ENCODE measurements around the gene AQR. TPM values are rescaled to one million over a fixed set of nuclear protein-coding genes. Genes with fewer than 3 reads are reported as not detected.

Gene AQR
- polyA plus RNA-seq, 1 donor from 2014 or later: 22.4 TPM

- Histone ChIP-seq H4K20me1 (ENCODE audit: insufficient read depth) (no peaks in the 10 kb centered on the region), H3K27me3 (ENCODE audit: insufficient read depth, low read depth, low read length) (no peaks in the 10 kb centered on the region), H3K36me3 (ENCODE audit: insufficient read depth, low read length) (no peaks in the 10 kb centered on the region), H3F3A (ENCODE audit: insufficient read depth, low read length, poor library complexity, severe bottlenecking) (no peaks in the 10 kb centered on the region), H2AFZ (ENCODE audit: low read depth, low read length) (no peak overlapping the region), H3K9ac (ENCODE audit: low read length) (no peak overlapping the region), H3K9me3 (ENCODE audit: low read length) (no peaks in the 10 kb centered on the region), H3K9me2 (ENCODE audit: insufficient read depth, low read length) (no peaks in the 10 kb centered on the region), H3K27ac (ENCODE audit: low read length) (no peak overlapping the region), H3K4me3 (ENCODE audit: low read length) (no peak overlapping the region), H3K79me2 (replicated peaks; ENCODE audit: insufficient read depth, low read length) (no peaks in the 10 kb centered on the region), H3K4me2 (ENCODE audit: low read length) (no peak overlapping the region)
- TF ChIP-seq MXI1 (conservative IDR thresholded peaks at IDR 0.05; ENCODE audit: poor library complexity, severe bottlenecking): no peak
- TF ChIP-seq, protein P1, sequence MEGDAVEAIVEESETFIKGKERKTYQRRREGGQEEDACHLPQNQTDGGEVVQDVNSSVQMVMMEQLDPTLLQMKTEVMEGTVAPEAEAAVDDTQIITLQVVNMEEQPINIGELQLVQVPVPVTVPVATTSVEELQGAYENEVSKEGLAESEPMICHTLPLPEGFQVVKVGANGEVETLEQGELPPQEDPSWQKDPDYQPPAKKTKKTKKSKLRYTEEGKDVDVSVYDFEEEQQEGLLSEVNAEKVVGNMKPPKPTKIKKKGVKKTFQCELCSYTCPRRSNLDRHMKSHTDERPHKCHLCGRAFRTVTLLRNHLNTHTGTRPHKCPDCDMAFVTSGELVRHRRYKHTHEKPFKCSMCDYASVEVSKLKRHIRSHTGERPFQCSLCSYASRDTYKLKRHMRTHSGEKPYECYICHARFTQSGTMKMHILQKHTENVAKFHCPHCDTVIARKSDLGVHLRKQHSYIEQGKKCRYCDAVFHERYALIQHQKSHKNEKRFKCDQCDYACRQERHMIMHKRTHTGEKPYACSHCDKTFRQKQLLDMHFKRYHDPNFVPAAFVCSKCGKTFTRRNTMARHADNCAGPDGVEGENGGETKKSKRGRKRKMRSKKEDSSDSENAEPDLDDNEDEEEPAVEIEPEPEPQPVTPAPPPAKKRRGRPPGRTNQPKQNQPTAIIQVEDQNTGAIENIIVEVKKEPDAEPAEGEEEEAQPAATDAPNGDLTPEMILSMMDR (IDR thresholded peaks at IDR 0.05; ENCODE audit: poor library complexity, severe bottlenecking): no peak
- no peak for TF ChIP-seq TAF1 (IDR thresholded peaks at IDR 0.05; ENCODE audit: low read depth)
- TF ChIP-seq SMC3 (conservative IDR thresholded peaks at IDR 0.05; ENCODE audit: poor library complexity): no peak
- TF ChIP-seq, protein P2, sequence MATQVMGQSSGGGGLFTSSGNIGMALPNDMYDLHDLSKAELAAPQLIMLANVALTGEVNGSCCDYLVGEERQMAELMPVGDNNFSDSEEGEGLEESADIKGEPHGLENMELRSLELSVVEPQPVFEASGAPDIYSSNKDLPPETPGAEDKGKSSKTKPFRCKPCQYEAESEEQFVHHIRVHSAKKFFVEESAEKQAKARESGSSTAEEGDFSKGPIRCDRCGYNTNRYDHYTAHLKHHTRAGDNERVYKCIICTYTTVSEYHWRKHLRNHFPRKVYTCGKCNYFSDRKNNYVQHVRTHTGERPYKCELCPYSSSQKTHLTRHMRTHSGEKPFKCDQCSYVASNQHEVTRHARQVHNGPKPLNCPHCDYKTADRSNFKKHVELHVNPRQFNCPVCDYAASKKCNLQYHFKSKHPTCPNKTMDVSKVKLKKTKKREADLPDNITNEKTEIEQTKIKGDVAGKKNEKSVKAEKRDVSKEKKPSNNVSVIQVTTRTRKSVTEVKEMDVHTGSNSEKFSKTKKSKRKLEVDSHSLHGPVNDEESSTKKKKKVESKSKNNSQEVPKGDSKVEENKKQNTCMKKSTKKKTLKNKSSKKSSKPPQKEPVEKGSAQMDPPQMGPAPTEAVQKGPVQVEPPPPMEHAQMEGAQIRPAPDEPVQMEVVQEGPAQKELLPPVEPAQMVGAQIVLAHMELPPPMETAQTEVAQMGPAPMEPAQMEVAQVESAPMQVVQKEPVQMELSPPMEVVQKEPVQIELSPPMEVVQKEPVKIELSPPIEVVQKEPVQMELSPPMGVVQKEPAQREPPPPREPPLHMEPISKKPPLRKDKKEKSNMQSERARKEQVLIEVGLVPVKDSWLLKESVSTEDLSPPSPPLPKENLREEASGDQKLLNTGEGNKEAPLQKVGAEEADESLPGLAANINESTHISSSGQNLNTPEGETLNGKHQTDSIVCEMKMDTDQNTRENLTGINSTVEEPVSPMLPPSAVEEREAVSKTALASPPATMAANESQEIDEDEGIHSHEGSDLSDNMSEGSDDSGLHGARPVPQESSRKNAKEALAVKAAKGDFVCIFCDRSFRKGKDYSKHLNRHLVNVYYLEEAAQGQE (IDR thresholded peaks at IDR 0.05; ENCODE audit: borderline replicate concordance): no peak
- no peak for TF ChIP-seq EZH2 (IDR thresholded peaks at IDR 0.05; ENCODE audit: borderline replicate concordance, insufficient read depth, low read length, poor library complexity, severe bottlenecking)
- no peak for TF ChIP-seq EP300 (conservative IDR thresholded peaks at IDR 0.05; ENCODE audit: poor library complexity, severe bottlenecking)
- TF ChIP-seq POLR2AphosphoS5 (IDR thresholded peaks at IDR 0.05): no peak
- no peak for TF ChIP-seq RAD21 (conservative IDR thresholded peaks at IDR 0.05)
These were observed 165.4 kb downstream of the AQR start for GRCh38 chr15:34804113-34804512.

DNA sequence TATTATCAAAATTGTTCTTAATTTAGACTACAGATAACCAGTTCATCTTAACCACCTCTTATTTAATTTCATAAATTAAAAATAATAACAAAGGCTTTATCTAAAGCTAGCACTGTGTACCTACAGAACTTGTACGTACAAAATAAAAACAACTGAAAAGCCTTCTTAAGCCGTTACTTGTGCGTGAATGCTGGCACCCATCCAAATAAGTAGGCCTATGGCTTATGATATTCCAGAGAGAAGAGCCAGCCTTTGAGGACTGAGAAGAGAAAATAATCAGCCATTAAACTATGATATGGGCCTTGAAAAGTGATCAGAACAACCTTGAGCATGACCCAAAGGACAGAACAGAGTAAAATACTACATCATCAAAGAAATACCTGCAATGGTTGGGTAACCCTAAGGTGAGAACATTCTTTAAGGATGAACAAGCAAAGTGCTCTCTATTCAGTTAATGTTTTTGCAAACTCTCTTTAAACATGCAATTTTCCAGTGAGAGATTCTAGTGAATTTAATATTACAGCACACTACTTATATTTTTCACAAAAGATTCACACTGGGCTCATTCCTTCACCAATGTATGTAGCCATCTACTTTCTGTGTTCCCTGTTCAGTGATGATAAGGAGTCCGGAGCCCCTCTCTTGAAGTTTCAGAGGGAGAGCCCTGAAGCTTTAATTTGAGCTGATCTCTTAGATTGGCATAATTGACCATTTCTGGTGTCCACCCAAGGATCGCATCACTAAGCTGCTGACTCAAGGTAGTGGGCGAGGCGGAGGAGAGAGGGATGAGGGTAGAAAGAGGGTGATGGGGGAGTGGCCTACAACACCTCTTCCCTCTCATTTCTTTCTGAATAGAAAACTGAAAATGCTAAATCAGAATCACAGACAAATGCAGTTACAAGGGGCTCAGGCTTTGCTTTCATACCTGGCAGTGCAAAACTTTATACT is 166.5 kb downstream of the AQR start:
- Histone ChIP-seq H3K9me2 (ENCODE audit: insufficient read depth, low read length) (no peaks in the 10 kb centered on the region), H3K36me3 (ENCODE audit: insufficient read depth, low read length) (no peaks in the 10 kb centered on the region), H3F3A (ENCODE audit: insufficient read depth, low read length, poor library complexity, severe bottlenecking) (no peaks in the 10 kb centered on the region), H3K27me3 (ENCODE audit: insufficient read depth, low read depth, low read length) (no peaks in the 10 kb centered on the region), H2AFZ (ENCODE audit: low read depth, low read length) (no peak overlapping the region), H3K4me2 (ENCODE audit: low read length) (no peak overlapping the region), H4K20me1 (ENCODE audit: insufficient read depth) (no peaks in the 10 kb centered on the region), H3K9ac (ENCODE audit: low read length) (no peak overlapping the region), H3K79me2 (replicated peaks; ENCODE audit: insufficient read depth, low read length) (no peaks in the 10 kb centered on the region), H3K27ac (ENCODE audit: low read length) (no peak overlapping the region), H3K4me3 (ENCODE audit: low read length) (no peak overlapping the region), H3K9me3 (ENCODE audit: low read length) (no peaks in the 10 kb centered on the region)
- TF ChIP-seq POLR2AphosphoS5 (IDR thresholded peaks at IDR 0.05) (no peak), EZH2 (IDR thresholded peaks at IDR 0.05; ENCODE audit: borderline replicate concordance, insufficient read depth, low read length, poor library complexity, severe bottlenecking) (no peak), MXI1 (conservative IDR thresholded peaks at IDR 0.05; ENCODE audit: poor library complexity, severe bottlenecking) (no peak), TAF1 (IDR thresholded peaks at IDR 0.05; ENCODE audit: low read depth) (no peak), RAD21 (conservative IDR thresholded peaks at IDR 0.05) (no peak), SMC3 (conservative IDR thresholded peaks at IDR 0.05; ENCODE audit: poor library complexity) (no peak), EP300 (conservative IDR thresholded peaks at IDR 0.05; ENCODE audit: poor library complexity, severe bottlenecking) (no peak)
- TF ChIP-seq, protein P2 (IDR thresholded peaks at IDR 0.05; ENCODE audit: borderline replicate concordance): no peak
- TF ChIP-seq, protein P1 (IDR thresholded peaks at IDR 0.05; ENCODE audit: poor library complexity, severe bottlenecking): no peak

All from neural cell (in vitro differentiated cells).